Hepatocyte (in vitro differentiated cells): ENCODE data around the gene RPN2. TPM values are rescaled to one million over a fixed set of nuclear protein-coding genes. Genes with fewer than 3 reads are reported as not detected.

Experiments
- DNase-seq: peaks from one replicate; pipeline ENCODE4 v3.0.0-alpha.2; 2016; ENCODE audit warnings: low spot score
- H2AFZ ChIP-seq: fragments of 200-600 bp; sonication (generic); 2 replicates; pipeline ENCODE4 v1.6.0; 2016; ENCODE audit warnings: antibody characterized with exemption, mild to moderate bottlenecking
- H3K27ac ChIP-seq: fragments of 200-600 bp; sonication (generic); 2 replicates; pipeline ENCODE4 v1.5.1; 2016; ENCODE audit warnings: mild to moderate bottlenecking
- H3K27me3 ChIP-seq: fragments of 200-600 bp; sonication (generic); 2 replicates; pipeline ENCODE4 v1.6.1; 2016
- H3K36me3 ChIP-seq: fragments of 200-600 bp; sonication (generic); replicated peaks from 2 replicates; pipeline ENCODE4 v1.5.1; 2016; ENCODE audit warnings: low read depth; ENCODE audit not compliant: insufficient read depth
- H3K4me1 ChIP-seq: fragments of 200-600 bp; sonication (generic); 2 replicates; pipeline ENCODE4 v1.5.1; 2016; ENCODE audit warnings: mild to moderate bottlenecking, moderate library complexity; ENCODE audit not compliant: insufficient read depth
- H3K4me2 ChIP-seq: fragments of 200-600 bp; sonication (generic); 2 replicates; pipeline ENCODE4 v1.6.0; 2016
- H3K4me3 ChIP-seq: fragments of 200-600 bp; sonication (generic); 2 replicates; pipeline ENCODE4 v1.5.1; 2016; ENCODE audit warnings: mild to moderate bottlenecking
- H3K79me2 ChIP-seq: fragments of 200-600 bp; sonication (generic); 2 replicates; pipeline ENCODE4 v1.6.0; 2017; ENCODE audit warnings: mild to moderate bottlenecking
- H3K9me2 ChIP-seq: fragments of 200-600 bp; sonication (generic); replicated peaks from 2 replicates; pipeline ENCODE4 v1.6.0; 2017; ENCODE audit warnings: mild to moderate bottlenecking; ENCODE audit not compliant: insufficient read depth
- H3K9me3 ChIP-seq: fragments of 200-600 bp; sonication (generic); 2 replicates; pipeline ENCODE4 v1.5.1; 2016; ENCODE audit warnings: low read depth, mild to moderate bottlenecking
- H4K20me1 ChIP-seq: fragments of 200-600 bp; sonication (generic); 2 replicates; pipeline ENCODE4 v1.6.0; 2016; ENCODE audit warnings: mild to moderate bottlenecking; ENCODE audit not compliant: insufficient read depth, poor library complexity, severe bottlenecking
- CTCF ChIP-seq: fragments of 200-600 bp; sonication (generic); IDR thresholded peaks from 2 replicates; pipeline ENCODE4 v1.5.1; 2016; ENCODE audit warnings: antibody characterized with exemption, mild to moderate bottlenecking; ENCODE audit not compliant: poor library complexity
- EZH2 ChIP-seq: fragments of 200-600 bp; sonication (generic); IDR thresholded peaks from 2 replicates; pipeline ENCODE4 v1.6.1; 2016; ENCODE audit warnings: antibody characterized with exemption, mild to moderate bottlenecking, borderline replicate concordance
- EZH2phosphoT487 ChIP-seq: fragments of 200-600 bp; sonication (generic); IDR thresholded peaks from one replicate; pipeline ENCODE4 v1.6.1; 2018; ENCODE audit warnings: antibody characterized with exemption, mild to moderate bottlenecking, low read depth, moderate library complexity; ENCODE audit not compliant: unreplicated experiment, severe bottlenecking
- WGBS: methylation state at CpG from one replicate; pipeline ENCODE4 v1.1.6; 2016; ENCODE audit warnings: low lambda C conversion rate; ENCODE audit errors: missing lambda C conversion rate; 5-methylcytosine and 5-hydroxymethylcytosine counted together
- polyA plus RNA-seq: library from polyadenylated mRNA; unstranded; fragments of >200 nt; fragmentation: Nextera tagmentation; extraction: Ambion mirVana; gene quantifications from 2 replicates; pipeline ENCODE4 v1.2.1, GENCODE V29; 2016
- total RNA-seq: library from RNA; depleted of rRNA; stranded (reverse); fragments of >200 nt; gene quantifications from 2 replicates; pipeline ENCODE4 v1.2.3, GENCODE V29; 2014

The RPN2 gene
- total and polyA plus RNA-seq, 2 experiments from 2014 or later: 325 to 350 TPM

- Histone ChIP-seq H4K20me1 (no peaks in the 10 kb centered on the region), H3K9me3 (no peaks in the 10 kb centered on the region), H3K4me2 (no peak overlapping the region), H3K36me3 (peaks cover 5% of the 10 kb centered on the region), H3K79me2 (peaks cover 25% of the 10 kb centered on the region), H3K27me3 (no peaks in the 10 kb centered on the region), H3K9me2 (no peaks in the 10 kb centered on the region), H3K27ac (no peak overlapping the region), H3K4me1 (peaks cover 10% of the 10 kb centered on the region), H2AFZ (no peak overlapping the region), H3K4me3 (no peak overlapping the region)
- TF ChIP-seq CTCF: no peak
- TF ChIP-seq EZH2: no peak
- TF ChIP-seq EZH2phosphoT487: no peak
- no peak for DNase-seq
- WGBS: 92% methylated on average over 3 of the region's 3 CpGs
These were observed 24.9 kb downstream of the RPN2 start for GRCh38 chr20:37204056-37204455.

DNA sequence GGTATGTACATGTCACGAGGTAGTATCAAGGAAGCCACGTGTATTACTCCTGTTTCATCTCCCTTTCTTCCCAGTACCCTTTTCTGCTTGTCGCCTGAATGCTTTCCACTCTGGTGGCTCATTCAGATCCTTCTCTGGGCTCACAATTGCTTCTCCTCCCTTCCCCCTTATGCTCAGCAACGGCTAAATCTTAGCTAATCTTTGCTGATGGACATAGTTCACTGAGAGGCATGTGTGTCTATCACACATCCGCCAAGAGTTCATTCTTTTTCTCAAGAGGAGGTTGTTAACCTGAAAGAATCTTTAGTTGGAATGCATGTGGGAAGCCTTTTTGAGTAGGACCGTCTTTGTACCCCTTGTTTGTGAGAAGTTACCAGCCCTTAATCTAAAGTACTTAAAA, 26.0 kb downstream of the RPN2 start:
- peaks cover 5% of the 10 kb centered on the region for H3K36me3 ChIP-seq
- H3K4me3 ChIP-seq: no peak overlapping the region
- H4K20me1 ChIP-seq: no peaks in the 10 kb centered on the region

GRCh38 chr20:37205794-37206193, 26.7 kb downstream of the RPN2 start:
- 88% methylated on average over 2 of the region's 2 CpGs for WGBS
- Histone ChIP-seq H3K27me3 (no peaks in the 10 kb centered on the region), H4K20me1 (no peaks in the 10 kb centered on the region), H3K27ac (no peak overlapping the region), H3K9me3 (no peaks in the 10 kb centered on the region), H3K79me2 (peaks cover 11% of the 10 kb centered on the region), H3K36me3 (peaks cover 2% of the 10 kb centered on the region), H2AFZ (no peak overlapping the region), H3K4me3 (no peak overlapping the region), H3K9me2 (no peaks in the 10 kb centered on the region), H3K4me1 (peaks cover 15% of the 10 kb centered on the region), H3K4me2 (no peak overlapping the region)
- TF ChIP-seq CTCF: no peak
- no peak for TF ChIP-seq EZH2phosphoT487
- no peak for TF ChIP-seq EZH2
- no peak for DNase-seq

More for the DNA sequence above, 26.0 kb downstream of the RPN2 start:
- Histone ChIP-seq H3K27me3 (no peaks in the 10 kb centered on the region), H3K27ac (no peak overlapping the region), H2AFZ (no peak overlapping the region), H3K79me2 (peaks cover 18% of the 10 kb centered on the region), H3K9me2 (no peaks in the 10 kb centered on the region), H3K4me2 (no peak overlapping the region), H3K4me1 (peaks cover 15% of the 10 kb centered on the region), H3K9me3 (no peaks in the 10 kb centered on the region)
- TF ChIP-seq EZH2 (no peak), CTCF (no peak), EZH2phosphoT487 (no peak)
- 79% methylated on average over 6 of the region's 6 CpGs for WGBS
- DNase-seq: no peak

GRCh38 chr20:37207171-37207570, 28.0 kb downstream of the RPN2 start:
- no peaks in the 10 kb centered on the region for H3K9me2 ChIP-seq

More at GRCh38 chr20:37207171-37207570, 28.0 kb downstream of the RPN2 start:
- DNase-seq: no peak
- H3K9me3 ChIP-seq: no peaks in the 10 kb centered on the region
- H3K4me3 ChIP-seq: no peak overlapping the region
- H4K20me1 ChIP-seq: no peaks in the 10 kb centered on the region
- no peaks in the 10 kb centered on the region for H3K27me3 ChIP-seq
- TF ChIP-seq EZH2phosphoT487: no peak
- TF ChIP-seq CTCF: no peak
- TF ChIP-seq EZH2: no peak
- peaks cover 6% of the 10 kb centered on the region for H3K79me2 ChIP-seq
- no peak overlapping the region for H3K4me2 ChIP-seq
- 94% methylated on average over 11 of the region's 11 CpGs for WGBS
- no peak overlapping the region for H2AFZ ChIP-seq
- peaks cover 5% of the 10 kb centered on the region for H3K4me1 ChIP-seq
- H3K27ac ChIP-seq: no peak overlapping the region
- H3K36me3 ChIP-seq: no peaks in the 10 kb centered on the region
